Psoas muscle (tissue), 8 donors: ENCODE data around the gene ABCA2. TPM values are rescaled to one million over a fixed set of nuclear protein-coding genes. Genes with fewer than 3 reads are reported as not detected.

Source experiments
- ATAC-seq, 4 donors: fragments of 200-7000 bp; cut with Tn5 transposase; one replicate each; pipeline ENCODE4 v1.9.1; 2020; ENCODE audit warnings: moderate library complexity in 3 of 4, mild to moderate bottlenecking in 2 of 4
- DNase-seq, 2 donors: peaks; one replicate each; pipeline ENCODE4 v3.0.0-alpha.2; 2020
- H3K27ac ChIP-seq: fragments of 200-600 bp; one replicate; pipeline ENCODE4 v1.8.0; 2022
- H3K27me3 ChIP-seq, 3 donors: fragments of 200-600 bp in 1 of 3; one replicate each; pipeline versions ENCODE4 v1.6.1 to v1.8.0; 2013 to 2022; ENCODE audit warnings: low read length in 2 of 3, mild to moderate bottlenecking in 2 of 3, moderate library complexity in 1 of 3; ENCODE audit not compliant: insufficient read depth in 3 of 3
- H3K36me3 ChIP-seq, 2 donors: fragments of 200-600 bp in 1 of 2; one replicate each; pipeline versions ENCODE4 v1.6.1 to v1.8.0; 2013 to 2022; ENCODE audit warnings: low read depth in 1 of 2, mild to moderate bottlenecking in 1 of 2, moderate library complexity in 1 of 2; ENCODE audit not compliant: insufficient read depth in 1 of 2
- H3K4me1 ChIP-seq: fragments of 200-600 bp; one replicate; pipeline ENCODE4 v1.8.0; 2022
- H3K4me3 ChIP-seq: fragments of 200-600 bp; one replicate; pipeline ENCODE4 v1.8.0; 2022; ENCODE audit warnings: mild to moderate bottlenecking
- H3K9me3 ChIP-seq: fragments of 200-600 bp; one replicate; pipeline ENCODE4 v1.8.0; 2022
- WGBS, 3 donors: extraction: QIAGEN DNeasy Blood & Tissue Kit; methylation state at CpG; one replicate each; pipeline versions ENCODE4 v1.1.6 to v1.1.7; 2013; 5-methylcytosine and 5-hydroxymethylcytosine counted together
- intact Hi-C, 2 donors: fragments of 100-400 bp; cut with DNase I; formaldehyde crosslinking; loops; one replicate each; pipeline versions ENCODE4 v1.11.0 to v1.14.2; 2022
- polyA plus RNA-seq, 3 donors: library from polyadenylated mRNA; stranded (reverse); fragments of 200-250 nt; gene quantifications; one replicate each; pipeline ENCODE4 v1.2.3, GENCODE V29; 2013
- total RNA-seq, 4 donors: library from RNA; stranded (reverse); fragmentation: NEBNext Ultra II Directional in 2 of 4; extraction: Animal tissue kit (Norgen Biotek cat#: 25700) in 2 of 4; gene quantifications; one replicate each; pipeline versions ENCODE4 v1.2.1 to v1.2.4, GENCODE V29; 2021 to 2023
- TF ChIP-seq, protein P1 (sequence below): fragments of 200-600 bp; IDR thresholded peaks from one replicate; pipeline ENCODE4 v1.8.0; 2022; ENCODE audit warnings: antibody characterized with exemption
- donor health status: healthy with polysubstance abuse.
- donor health status: DM: no; HTN: no; CAD: no; lungs with moderate emphysema.
- donor health status: Bipolar disorder and iron deficiency.
- donor health status: healthy.
- donor health status: DM: yes; HTN: yes; CAD: no.
- donor health status: DM: no; HTN: no; CAD: no.
- donor health status: DM: no; HTN: no; CAD: no.
- donor health status: DM: yes; HTN: yes; CAD: no.

The ABCA2 gene
- total and polyA plus RNA-seq, 7 donors: 6.9 to 23.5 (median 12.2) TPM

DNA sequence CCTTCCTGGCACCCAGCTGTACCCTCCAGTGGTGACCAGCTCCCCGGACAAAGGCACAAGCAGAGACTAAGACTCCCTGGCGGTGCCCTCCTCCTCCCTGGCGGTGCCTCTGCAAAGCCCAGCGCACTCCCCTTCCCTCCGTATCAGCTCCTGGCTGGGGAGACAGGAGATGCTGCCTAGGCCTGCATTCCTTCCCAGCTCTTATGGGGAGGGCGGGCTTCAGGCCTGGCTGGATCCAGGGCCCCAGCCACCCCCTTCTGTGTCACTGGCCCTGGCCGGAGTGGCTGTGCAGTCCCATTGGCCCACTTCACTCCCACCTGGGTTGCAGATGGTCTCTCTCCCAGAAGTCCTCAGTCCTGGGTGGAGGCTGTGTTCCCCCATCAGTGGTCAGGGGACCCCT, 69.6 kb downstream of the ABCA2 start:
- Histone ChIP-seq H3K4me3 (no peak overlapping the region), H3K27ac (no peak overlapping the region), H3K36me3 (no peaks in the 10 kb centered on the region), H3K9me3 (no peaks in the 10 kb centered on the region), H3K27me3 (peaks cover 0 to 5% (median 0%) of the 10 kb centered on the region in 3 donors), H3K4me1 (no peaks in the 10 kb centered on the region)
- WGBS, 3 donors: 83 to 91% (median 90%) methylated on average over 4 to 7 of the region's 7 CpGs
- TF ChIP-seq, protein P1, sequence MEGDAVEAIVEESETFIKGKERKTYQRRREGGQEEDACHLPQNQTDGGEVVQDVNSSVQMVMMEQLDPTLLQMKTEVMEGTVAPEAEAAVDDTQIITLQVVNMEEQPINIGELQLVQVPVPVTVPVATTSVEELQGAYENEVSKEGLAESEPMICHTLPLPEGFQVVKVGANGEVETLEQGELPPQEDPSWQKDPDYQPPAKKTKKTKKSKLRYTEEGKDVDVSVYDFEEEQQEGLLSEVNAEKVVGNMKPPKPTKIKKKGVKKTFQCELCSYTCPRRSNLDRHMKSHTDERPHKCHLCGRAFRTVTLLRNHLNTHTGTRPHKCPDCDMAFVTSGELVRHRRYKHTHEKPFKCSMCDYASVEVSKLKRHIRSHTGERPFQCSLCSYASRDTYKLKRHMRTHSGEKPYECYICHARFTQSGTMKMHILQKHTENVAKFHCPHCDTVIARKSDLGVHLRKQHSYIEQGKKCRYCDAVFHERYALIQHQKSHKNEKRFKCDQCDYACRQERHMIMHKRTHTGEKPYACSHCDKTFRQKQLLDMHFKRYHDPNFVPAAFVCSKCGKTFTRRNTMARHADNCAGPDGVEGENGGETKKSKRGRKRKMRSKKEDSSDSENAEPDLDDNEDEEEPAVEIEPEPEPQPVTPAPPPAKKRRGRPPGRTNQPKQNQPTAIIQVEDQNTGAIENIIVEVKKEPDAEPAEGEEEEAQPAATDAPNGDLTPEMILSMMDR: no peak
- ATAC-seq: no peak
- intact Hi-C loops: no loop called here
- no peak for DNase-seq

DNA sequence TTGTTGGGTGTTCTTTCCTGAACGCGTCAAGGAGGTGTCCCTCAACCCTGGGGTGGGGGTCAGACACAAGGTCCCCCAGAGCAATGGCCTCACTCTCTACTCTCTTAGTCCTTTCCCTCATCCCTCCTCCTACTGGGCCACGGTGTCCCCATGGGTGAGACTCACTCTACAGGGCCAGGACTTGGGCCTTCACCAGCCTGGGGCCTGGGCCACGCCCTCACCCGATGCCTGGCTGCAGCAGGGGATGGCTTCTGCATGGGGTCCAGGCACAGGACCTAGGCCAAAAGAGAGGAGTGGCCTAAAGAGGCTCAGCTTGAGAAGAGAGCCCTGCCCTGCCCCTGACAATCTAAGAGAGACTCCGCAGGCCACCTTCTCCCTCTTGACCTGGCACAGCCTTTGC, 70.1 kb downstream of the ABCA2 start:
- TF ChIP-seq, protein P1: no peak
- 82 to 95% (median 85%) methylated on average over 6 of the region's 6 CpGs for WGBS, 3 donors
- Histone ChIP-seq H3K36me3 (no peaks in the 10 kb centered on the region), H3K27me3 (peaks cover 0 to 5% (median 0%) of the 10 kb centered on the region in 3 donors), H3K9me3 (no peaks in the 10 kb centered on the region), H3K4me3 (no peak overlapping the region), H3K27ac (no peak overlapping the region), H3K4me1 (no peaks in the 10 kb centered on the region)
- intact Hi-C loops: no loop called here
- no peak for DNase-seq
- ATAC-seq: no peak

DNA sequence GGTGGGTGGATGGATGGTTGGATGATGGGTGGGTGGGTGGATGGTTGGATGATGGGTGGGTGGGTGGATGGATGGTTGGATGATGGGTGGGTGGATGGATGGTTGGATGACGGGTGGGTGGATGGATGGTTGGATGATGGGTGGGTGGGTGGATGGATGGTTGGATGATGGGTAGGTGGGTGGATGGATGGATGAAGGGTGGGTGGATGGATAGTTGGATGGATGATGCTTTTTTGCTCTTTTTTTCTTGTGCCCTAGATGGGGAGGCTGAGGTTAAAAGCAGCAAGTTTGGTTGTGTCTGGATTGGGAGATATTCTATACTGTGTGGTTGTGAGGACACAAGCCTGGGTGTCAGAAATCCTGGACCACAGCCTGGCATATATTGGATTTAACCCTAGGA, 70.6 kb downstream of the ABCA2 start:
- no peak overlapping the region for H3K4me3 ChIP-seq
- 92 to 100% (median 100%) methylated on average over 1 of the region's 1 CpG for WGBS, 3 donors
- ATAC-seq: no peak
- no peaks in the 10 kb centered on the region for H3K9me3 ChIP-seq
- intact Hi-C loops: no loop called here
- peaks cover 0 to 5% (median 0%) of the 10 kb centered on the region in 3 donors for H3K27me3 ChIP-seq
- no peaks in the 10 kb centered on the region for H3K36me3 ChIP-seq
- no peaks in the 10 kb centered on the region for H3K4me1 ChIP-seq
- DNase-seq: no peak
- TF ChIP-seq, protein P1: no peak
- H3K27ac ChIP-seq: no peak overlapping the region

Other genes starting within 250 kb of the ABCA2 start
Only the 30 nearest of the 38 such genes appear.
- 1 to 10 TPM; 1.3 to 4.9 (median 3.5) TPM for gene AJM1, start 185.8 kb downstream of the ABCA2 start, total RNA-seq
- gene AJM1, start 185.8 kb downstream of the ABCA2 start, polyA plus RNA-seq: 1 to 10 TPM; 1.6 to 2.0 (median 1.7) TPM
- gene PHPT1, start 178.8 kb downstream of the ABCA2 start, total RNA-seq: 100 to 1,000 TPM; 154 to 272 (median 220) TPM
- 100 to 1,000 TPM; 228 to 295 (median 288) TPM for gene PHPT1, start 178.8 kb downstream of the ABCA2 start, polyA plus RNA-seq
- 1 to 10 TPM; 1.7 to 4.7 (median 3.1) TPM for gene MAMDC4, start 175.9 kb downstream of the ABCA2 start, total RNA-seq
- 1 to 10 TPM; 2.1 to 7.9 (median 2.4) TPM for gene MAMDC4, start 175.9 kb downstream of the ABCA2 start, polyA plus RNA-seq
- 100 to 1,000 TPM; 254 to 371 (median 331) TPM for gene EDF1, start 161.9 kb downstream of the ABCA2 start, total RNA-seq
- 100 to 1,000 TPM; 241 to 534 (median 365) TPM for gene EDF1, start 161.9 kb downstream of the ABCA2 start, polyA plus RNA-seq
- 10 to 100 TPM in 2 of 4 donors, 1 to 10 TPM in 2; 5.4 to 13.2 (median 9.4) TPM for gene TRAF2, start 141.7 kb downstream of the ABCA2 start, total RNA-seq
- 10 to 100 TPM in 2 of 3 donors, 1 to 10 TPM in 1; 8.6 to 15.9 (median 11.1) TPM for gene TRAF2, start 141.7 kb downstream of the ABCA2 start, polyA plus RNA-seq
- 100 to 1,000 TPM; 135 to 236 (median 171) TPM for gene FBXW5, start 83.5 kb downstream of the ABCA2 start, total RNA-seq
- gene FBXW5, start 83.5 kb downstream of the ABCA2 start, polyA plus RNA-seq: 100 to 1,000 TPM; 202 to 261 (median 213) TPM
- 1 to 10 TPM; 1.7 to 7.9 (median 5.9) TPM for gene C8G, start 83.0 kb downstream of the ABCA2 start, total RNA-seq
- gene C8G, start 83.0 kb downstream of the ABCA2 start, polyA plus RNA-seq: 1 to 10 TPM; 3.4 to 6.0 (median 4.5) TPM
- gene LCN12, start 76.0 kb downstream of the ABCA2 start, total RNA-seq: 1 to 10 TPM in 1 of 4 donors, under 1 TPM in 2, not detected in 1; 0.38 to 1.5 (median 0.48) TPM
- under 1 TPM; 0.06 to 0.17 (median 0.13) TPM for gene LCN12, start 76.0 kb downstream of the ABCA2 start, polyA plus RNA-seq
- gene PTGDS, start 50.7 kb downstream of the ABCA2 start, total RNA-seq: 100 to 1,000 TPM in 1 of 4 donors, 10 to 100 TPM in 3; 23.3 to 130 (median 74.3) TPM
- 10 to 100 TPM; 29.9 to 37.9 (median 37.8) TPM for gene PTGDS, start 50.7 kb downstream of the ABCA2 start, polyA plus RNA-seq
- under 1 TPM; 0.10 to 0.79 (median 0.38) TPM for gene LCNL1, start 45.2 kb downstream of the ABCA2 start, total RNA-seq
- under 1 TPM; 0.04 to 0.14 (median 0.06) TPM for gene LCNL1, start 45.2 kb downstream of the ABCA2 start, polyA plus RNA-seq
- gene PAXX, start 35.8 kb downstream of the ABCA2 start, total RNA-seq: 10 to 100 TPM in 3 of 4 donors, 1 to 10 TPM in 1; 9.4 to 15.6 (median 12.4) TPM
- 10 to 100 TPM; 16.5 to 39.2 (median 25.2) TPM for gene PAXX, start 35.8 kb downstream of the ABCA2 start, polyA plus RNA-seq
- under 1 TPM in 3 of 4 donors, not detected in 1; 0.38 to 0.90 (median 0.54) TPM for gene CLIC3, start 31.7 kb downstream of the ABCA2 start, total RNA-seq
- gene CLIC3, start 31.7 kb downstream of the ABCA2 start, polyA plus RNA-seq: under 1 TPM; 0.55 to 0.94 (median 0.79) TPM
- gene FUT7, start 3.9 kb upstream of the ABCA2 start, total RNA-seq: under 1 TPM in 1 of 4 donors, not detected in 3; 0.08 TPM
- under 1 TPM in 2 of 3 donors, not detected in 1; 0.01 to 0.06 TPM for gene FUT7, start 3.9 kb upstream of the ABCA2 start, polyA plus RNA-seq
- gene NPDC1, start 17.9 kb upstream of the ABCA2 start, total RNA-seq: 10 to 100 TPM; 17.3 to 32.1 (median 22.6) TPM
- gene NPDC1, start 17.9 kb upstream of the ABCA2 start, polyA plus RNA-seq: 10 to 100 TPM; 14.8 to 23.2 (median 17.6) TPM
- gene ENTPD2, start 25.8 kb upstream of the ABCA2 start, total RNA-seq: 1 to 10 TPM in 2 of 4 donors, under 1 TPM in 2; 0.59 to 1.4 (median 0.95) TPM
- gene ENTPD2, start 25.8 kb upstream of the ABCA2 start, polyA plus RNA-seq: under 1 TPM; 0.17 to 0.29 (median 0.28) TPM
- gene SAPCD2, start 42.3 kb upstream of the ABCA2 start, total RNA-seq: under 1 TPM; 0.10 to 0.15 (median 0.12) TPM
- under 1 TPM in 2 of 3 donors, not detected in 1; 0.18 to 0.22 TPM for gene SAPCD2, start 42.3 kb upstream of the ABCA2 start, polyA plus RNA-seq
- gene UAP1L1, start 49.3 kb upstream of the ABCA2 start, total RNA-seq: 1 to 10 TPM; 1.8 to 4.5 (median 3.0) TPM
- gene UAP1L1, start 49.3 kb upstream of the ABCA2 start, polyA plus RNA-seq: 1 to 10 TPM; 1.5 to 2.4 (median 1.7) TPM
- 10 to 100 TPM; 13.5 to 18.1 (median 14.4) TPM for gene MAN1B1, start 58.7 kb upstream of the ABCA2 start, total RNA-seq
- gene MAN1B1, start 58.7 kb upstream of the ABCA2 start, polyA plus RNA-seq: 10 to 100 TPM; 13.1 to 24.4 (median 21.8) TPM
- gene DPP7, start 86.5 kb upstream of the ABCA2 start, total RNA-seq: 10 to 100 TPM; 43.2 to 75.3 (median 67.5) TPM
- gene DPP7, start 86.5 kb upstream of the ABCA2 start, polyA plus RNA-seq: 10 to 100 TPM; 34.8 to 67.7 (median 61.3) TPM
- not detected for gene GRIN1, start 110.9 kb upstream of the ABCA2 start, total RNA-seq
- under 1 TPM in 1 of 3 donors, not detected in 2; 0.06 TPM for gene GRIN1, start 110.9 kb upstream of the ABCA2 start, polyA plus RNA-seq
- not detected for gene LRRC26, start 141.8 kb upstream of the ABCA2 start, total RNA-seq
- gene LRRC26, start 141.8 kb upstream of the ABCA2 start, polyA plus RNA-seq: not detected
- gene TMEM210, start 143.8 kb upstream of the ABCA2 start, total RNA-seq: not detected
- not detected for gene TMEM210, start 143.8 kb upstream of the ABCA2 start, polyA plus RNA-seq
- 10 to 100 TPM; 20.5 to 32.1 (median 24.3) TPM for gene ANAPC2, start 160.3 kb upstream of the ABCA2 start, total RNA-seq
- 10 to 100 TPM; 13.0 to 22.6 (median 21.6) TPM for gene ANAPC2, start 160.3 kb upstream of the ABCA2 start, polyA plus RNA-seq
- gene SSNA1, start 160.4 kb upstream of the ABCA2 start, total RNA-seq: 10 to 100 TPM; 51.5 to 65.4 (median 54.4) TPM
- gene SSNA1, start 160.4 kb upstream of the ABCA2 start, polyA plus RNA-seq: 100 to 1,000 TPM; 101 to 176 (median 142) TPM
- 10 to 100 TPM in 2 of 4 donors, 1 to 10 TPM in 2; 8.0 to 11.3 (median 9.8) TPM for gene TPRN, start 172.5 kb upstream of the ABCA2 start, total RNA-seq
- gene TPRN, start 172.5 kb upstream of the ABCA2 start, polyA plus RNA-seq: 10 to 100 TPM in 1 of 3 donors, 1 to 10 TPM in 2; 3.6 to 11.1 (median 6.7) TPM
- gene TMEM203, start 177.4 kb upstream of the ABCA2 start, total RNA-seq: 10 to 100 TPM; 31.2 to 40.1 (median 36.0) TPM
- 10 to 100 TPM; 30.6 to 71.6 (median 47.7) TPM for gene TMEM203, start 177.4 kb upstream of the ABCA2 start, polyA plus RNA-seq
- gene NDOR1, start 177.5 kb upstream of the ABCA2 start, total RNA-seq: 1 to 10 TPM; 2.2 to 4.4 (median 3.7) TPM
- gene NDOR1, start 177.5 kb upstream of the ABCA2 start, polyA plus RNA-seq: 1 to 10 TPM; 1.5 to 6.3 (median 6.2) TPM
- 10 to 100 TPM in 1 of 4 donors, 1 to 10 TPM in 3; 4.8 to 12.8 (median 8.1) TPM for gene RNF208, start 194.0 kb upstream of the ABCA2 start, total RNA-seq
- gene RNF208, start 194.0 kb upstream of the ABCA2 start, polyA plus RNA-seq: 1 to 10 TPM; 5.9 to 6.4 (median 6.1) TPM
- under 1 TPM in 3 of 4 donors, not detected in 1; 0.18 to 0.77 (median 0.32) TPM for gene CYSRT1, start 196.9 kb upstream of the ABCA2 start, total RNA-seq
- gene CYSRT1, start 196.9 kb upstream of the ABCA2 start, polyA plus RNA-seq: 1 to 10 TPM in 1 of 3 donors, under 1 TPM in 2; 0.08 to 1.1 (median 0.11) TPM
- not detected for gene RNF224, start 199.3 kb upstream of the ABCA2 start, total RNA-seq
- under 1 TPM in 1 of 3 donors, not detected in 2; 0.01 TPM for gene RNF224, start 199.3 kb upstream of the ABCA2 start, polyA plus RNA-seq